HepG2 (cell line): ENCODE measurements around the gene MVP. TPM values are rescaled to one million over a fixed set of nuclear protein-coding genes. Genes with fewer than 3 reads are reported as not detected.

Source experiments
- CENPBD1 ChIP-seq: sonication (generic); formaldehyde crosslinking; IDR thresholded peaks from 2 replicates; pipeline ENCODE4 v1.8.0; 2022; ENCODE audit warnings: missing genetic modification reagents, low read depth, mild to moderate bottlenecking, borderline replicate concordance
- CSRNP1 ChIP-seq: sonication (generic); formaldehyde crosslinking; IDR thresholded peaks from 2 replicates; pipeline ENCODE4 v1.8.1; 2023; ENCODE audit warnings: mild to moderate bottlenecking, missing genetic modification reagents
- DDIT3 ChIP-seq: sonication (generic); formaldehyde crosslinking; IDR thresholded peaks from 2 replicates; pipeline ENCODE4 v1.4.0; 2020; ENCODE audit warnings: mild to moderate bottlenecking, missing genetic modification reagents
- DNMT1 ChIP-seq: sonication (generic); formaldehyde crosslinking; IDR thresholded peaks from 2 replicates; pipeline ENCODE4 v1.5.1; 2020; ENCODE audit warnings: mild to moderate bottlenecking, missing genetic modification reagents
- FOSL1 ChIP-seq: sonication (generic); formaldehyde crosslinking; IDR thresholded peaks from 2 replicates; pipeline ENCODE4 v1.9.0; 2021; ENCODE audit warnings: missing genetic modification reagents, borderline replicate concordance
- FOXO1 ChIP-seq: sonication (generic); formaldehyde crosslinking; IDR thresholded peaks from 2 replicates; pipeline ENCODE4 v1.4.0; 2020; ENCODE audit warnings: missing genetic modification reagents
- HNF4G ChIP-seq, 2 experiments: sonication (generic) in 1 of 2; formaldehyde crosslinking in 1 of 2; IDR thresholded peaks; 2 replicates each; pipeline versions ENCODE4 v1.4.0 to v1.6.1; 2011 to 2020; ENCODE audit warnings: borderline replicate concordance in 2 of 2, low read depth in 2 of 2, mild to moderate bottlenecking in 2 of 2, low read length in 1 of 2, missing genetic modification reagents in 1 of 2, moderate library complexity in 1 of 2
- IKZF1 ChIP-seq: fragments of 450-650 bp; IDR thresholded peaks from 2 replicates; pipeline ENCODE4 v1.7.1; 2016
- KLF9 ChIP-seq: IDR thresholded peaks from 2 replicates; pipeline ENCODE4 v1.6.1; 2016; ENCODE audit warnings: low read depth
- NR2F2 ChIP-seq: IDR thresholded peaks from 2 replicates; pipeline ENCODE4 v1.6.1; 2012; ENCODE audit warnings: low read depth, inconsistent platforms, borderline replicate concordance
- RFXAP ChIP-seq: sonication (generic); formaldehyde crosslinking; IDR thresholded peaks from 2 replicates; pipeline ENCODE4 v1.4.0; 2020; ENCODE audit warnings: missing genetic modification reagents, borderline replicate concordance
- SIN3A ChIP-seq: IDR thresholded peaks from 2 replicates; pipeline ENCODE4 v1.6.1; 2011; ENCODE audit warnings: low read depth, mild to moderate bottlenecking, control low read depth, low read length, borderline replicate concordance
- ZFP62 ChIP-seq: sonication (generic); formaldehyde crosslinking; IDR thresholded peaks from 2 replicates; pipeline ENCODE4 v1.4.0; 2020; ENCODE audit warnings: missing genetic modification reagents
- ZFP82 ChIP-seq: sonication (generic); formaldehyde crosslinking; IDR thresholded peaks from 2 replicates; pipeline ENCODE4 v1.5.1; 2020; ENCODE audit warnings: mild to moderate bottlenecking, missing genetic modification reagents, borderline replicate concordance
- ZMYM4 ChIP-seq: sonication (generic); formaldehyde crosslinking; IDR thresholded peaks from 2 replicates; pipeline ENCODE4 v1.8.1; 2023; ENCODE audit warnings: mild to moderate bottlenecking, missing genetic modification reagents
- ZNF234 ChIP-seq: sonication (generic); formaldehyde crosslinking; conservative IDR thresholded peaks from 2 replicates; pipeline ENCODE4 v1.5.1; 2020; ENCODE audit warnings: mild to moderate bottlenecking, missing genetic modification reagents
- ZNF354B ChIP-seq: sonication (generic); formaldehyde crosslinking; IDR thresholded peaks from 2 replicates; pipeline ENCODE4 v1.8.0; 2022; ENCODE audit warnings: mild to moderate bottlenecking, missing genetic modification reagents
- ZNF672 ChIP-seq: sonication (generic); formaldehyde crosslinking; IDR thresholded peaks from 2 replicates; pipeline ENCODE4 v1.8.1; 2022; ENCODE audit warnings: missing genetic modification reagents
- ZNF724P ChIP-seq: sonication (generic); formaldehyde crosslinking; IDR thresholded peaks from 2 replicates; pipeline ENCODE4 v1.8.0; 2022; ENCODE audit warnings: missing genetic modification reagents, borderline replicate concordance
- ZNF770 ChIP-seq: sonication (generic); formaldehyde crosslinking; IDR thresholded peaks from 2 replicates; pipeline ENCODE4 v1.5.0; 2020; ENCODE audit warnings: mild to moderate bottlenecking, missing genetic modification reagents
- ZNF782 ChIP-seq: sonication (generic); formaldehyde crosslinking; IDR thresholded peaks from 2 replicates; pipeline ENCODE4 v1.4.0; 2020; ENCODE audit warnings: missing genetic modification reagents, mild to moderate bottlenecking, borderline replicate concordance
- ZNF879 ChIP-seq: sonication (generic); formaldehyde crosslinking; IDR thresholded peaks from 2 replicates; pipeline ENCODE4 v1.8.1; 2023; ENCODE audit warnings: missing genetic modification reagents
- ZSCAN31 ChIP-seq: sonication (generic); formaldehyde crosslinking; IDR thresholded peaks from 2 replicates; pipeline ENCODE4 v1.5.0; 2020; ENCODE audit warnings: low read depth, mild to moderate bottlenecking, missing genetic modification reagents
- ZUFSP ChIP-seq: sonication (generic); formaldehyde crosslinking; IDR thresholded peaks from 2 replicates; pipeline ENCODE4 v1.9.0; 2021; ENCODE audit warnings: missing genetic modification reagents, mild to moderate bottlenecking, borderline replicate concordance
- polyA plus RNA-seq, 8 experiments: library from polyadenylated mRNA; depleted of rRNA in 3 of 8; stranded (reverse) in 7 of 8; unstranded in 1 of 8; fragments of >200 nt; fragmentation: Illumina TruSeq in 4 of 8; extraction: Trizol in 4 of 8; gene quantifications; 2 replicates each; pipeline versions ENCODE4 v1.2.1 to v1.2.3, GENCODE V29; 2011 to 2016; ENCODE audit warnings: low read depth in 4 of 8, missing spikeins in 1 of 8, mixed read lengths in 1 of 8; ENCODE audit not compliant: insufficient read depth in 1 of 8
- total RNA-seq, 5 experiments: library from RNA; depleted of rRNA; stranded (reverse); fragments of >200 nt; fragmentation: Illumina TruSeq; extraction: Trizol; gene quantifications; 2 replicates each; pipeline ENCODE4 v1.2.3, GENCODE V29; 2016; ENCODE audit warnings: low read depth in 1 of 5

The MVP gene
- total and polyA plus RNA-seq, 2 of the 13 experiments (the other 11 are each of a cell fraction or from before 2014, with no cell fraction given), result 22.9 to 43.5 TPM

GRCh38 chr16:29811170-29811895, 8.9 kb upstream of the MVP start (continued):
- TF ChIP-seq ZSCAN31 (peak; percentile 95), ZNF770 (CRISPR knock-in tag) (peak; percentile 56), NR2F2 (no peak), SIN3A (peak; percentile 72; the same call in 1 of the 2 replicates), ZFP62 (no peak), ZNF354B (CRISPR knock-in tag) (no peak), ZNF782 (CRISPR knock-in tag) (no peak), FOXO1 (no peak; the same call in 1 of the 2 replicates), IKZF1 (no peak), DDIT3 (no peak), FOSL1 (CRISPR knock-in tag) (no peak), ZFP82 (no peak), ZNF672 (CRISPR knock-in tag) (no peak), ZNF879 (CRISPR knock-in tag) (no peak), DNMT1 (CRISPR knock-in tag) (0 out of 2 replicates have a peak, but pooled peaks have one; percentile 36), RFXAP (CRISPR knock-in tag) (peak; percentile 75; the same call in 1 of the 2 replicates), HNF4G (IDR thresholded peaks at IDR 0.05; ENCODE audit: borderline replicate concordance, low read depth, low read length) (no peak), HNF4G (CRISPR knock-in tag; IDR thresholded peaks at IDR 0.05; ENCODE audit: borderline replicate concordance, low read depth) (peak; percentile 74), ZNF234 (no peak), ZNF724P (CRISPR knock-in tag) (no peak; the same call in 1 of the 2 replicates), KLF9 (no peak), ZUFSP (no peak), CENPBD1 (CRISPR knock-in tag) (no peak), CSRNP1 (peak; percentile 47; the same call in 1 of the 2 replicates), ZMYM4 (CRISPR knock-in tag) (peak; percentile 64)
